SK-N-SH (cell line): ENCODE measurements around the gene CDKAL1. TPM values are rescaled to one million over a fixed set of nuclear protein-coding genes. Genes with fewer than 3 reads are reported as not detected.

ENCODE experiments used
- CTCF ChIA-PET: fragments of 300-600, 350-600 bp; formaldehyde crosslinking; extraction: SDS; loops from one replicate; lab custom pipeline; 2021; lab: Yijun Ruan, JAX
- POLR2A ChIA-PET: fragments of 350-600 bp; sonication (Branson Sonifier 250); formaldehyde crosslinking; extraction: SDS; loops from one replicate; lab custom pipeline; 2020; ENCODE audit warnings: antibody characterized with exemption, inconsistent platforms; lab: Yijun Ruan, JAX
- DNase-seq: peaks from one replicate; pipeline ENCODE4 v3.0.0; 2012
- H2AFZ ChIP-seq: fragments of 200-600 bp; sonication (generic); 2 replicates; pipeline ENCODE4 v1.8.1; 2016; ENCODE audit warnings: antibody characterized with exemption, mild to moderate bottlenecking, low read depth
- H3F3A ChIP-seq: fragments of 200-600 bp; sonication (generic); replicated peaks from 2 replicates; pipeline ENCODE3; 2016; ENCODE audit warnings: antibody characterized with exemption, mild to moderate bottlenecking; ENCODE audit not compliant: insufficient read depth
- H3K27ac ChIP-seq, 2 experiments: fragments of 200-500 bp in 1 of 2; fragments of 200-600 bp in 1 of 2; sonication (Bioruptor generic) in 1 of 2; sonication (generic), shearing (Covaris generic) in 1 of 2; 2 replicates each; pipeline versions ENCODE4 v1.5.1 to v1.6.1; 2014 to 2016; ENCODE audit warnings: low read depth in 2 of 2, inconsistent platforms in 1 of 2, low read length in 1 of 2, mild to moderate bottlenecking in 1 of 2, mixed read lengths in 1 of 2
- H3K27me3 ChIP-seq: fragments of 200-600 bp; sonication (generic), shearing (Covaris generic); 2 replicates; pipeline ENCODE4 v1.6.1; 2016; ENCODE audit warnings: mixed run types; ENCODE audit not compliant: insufficient read depth
- H3K36me3 ChIP-seq, 2 experiments: fragments of 200-500 bp in 1 of 2; fragments of 200-600 bp in 1 of 2; sonication (Bioruptor generic) in 1 of 2; sonication (generic) in 1 of 2; replicated peaks in 1 of 2; 2 replicates each; pipeline versions ENCODE3 to v1.5.1; 2014 to 2016; ENCODE audit warnings: low read length in 1 of 2, mild to moderate bottlenecking in 1 of 2; ENCODE audit not compliant: insufficient read depth in 2 of 2, control insufficient read depth in 1 of 2
- H3K4me1 ChIP-seq, 2 experiments: fragments of 200-500 bp in 1 of 2; fragments of 200-600 bp in 1 of 2; sonication (Bioruptor generic) in 1 of 2; sonication (generic), shearing (Covaris generic) in 1 of 2; 2 replicates each; pipeline versions ENCODE4 v1.5.1 to v1.6.1; 2014 to 2016; ENCODE audit warnings: low read depth in 1 of 2, low read length in 1 of 2, mixed run types in 1 of 2; ENCODE audit not compliant: insufficient read depth in 2 of 2, control insufficient read depth in 1 of 2
- H3K4me2 ChIP-seq: fragments of 200-600 bp; sonication (generic), shearing (Covaris generic); 2 replicates; pipeline ENCODE4 v1.6.1; 2017; ENCODE audit warnings: mixed run types
- H3K4me3 ChIP-seq, 2 experiments: fragments of 200-500 bp in 1 of 2; fragments of 200-600 bp in 1 of 2; sonication (Bioruptor generic) in 1 of 2; sonication (generic), shearing (Covaris generic) in 1 of 2; 2 replicates each; pipeline versions ENCODE4 v1.5.1 to v1.8.1; 2014 to 2016; ENCODE audit warnings: low read depth in 2 of 2, inconsistent platforms in 1 of 2, low read length in 1 of 2, mild to moderate bottlenecking in 1 of 2, mixed read lengths in 1 of 2, moderate library complexity in 1 of 2
- H3K79me2 ChIP-seq: fragments of 200-600 bp; sonication (generic); 2 replicates; pipeline ENCODE4 v1.8.1; 2017; ENCODE audit warnings: mild to moderate bottlenecking; ENCODE audit not compliant: insufficient read depth
- H3K9ac ChIP-seq: fragments of 200-600 bp; sonication (generic); 2 replicates; pipeline ENCODE4 v1.6.1; 2017; ENCODE audit warnings: mixed run types
- H3K9me2 ChIP-seq: fragments of 200-600 bp; sonication (generic); 2 replicates; pipeline ENCODE4 v1.6.1; 2017; ENCODE audit warnings: mixed run types
- H3K9me3 ChIP-seq: fragments of 200-600 bp; sonication (generic); 2 replicates; pipeline ENCODE4 v1.6.1; 2017; ENCODE audit warnings: mixed run types, mild to moderate bottlenecking, moderate library complexity
- H4K20me1 ChIP-seq: fragments of 200-600 bp; sonication (generic); 2 replicates; pipeline ENCODE4 v1.6.1; 2017; ENCODE audit warnings: mild to moderate bottlenecking, mixed run types; ENCODE audit not compliant: insufficient read depth
- CHD2 ChIP-seq: fragments of 150-350 bp; IDR thresholded peaks from 2 replicates; pipeline ENCODE4 v1.6.1; 2018; ENCODE audit warnings: low read length; ENCODE audit not compliant: partially characterized antibody
- EP300 ChIP-seq, 2 experiments: IDR thresholded peaks; 2 replicates each; pipeline versions ENCODE4 v1.4.0 to v1.6.1; 2012; ENCODE audit warnings: borderline replicate concordance in 1 of 2, low read depth in 1 of 2, low read length in 1 of 2
- FOXM1 ChIP-seq: IDR thresholded peaks from 2 replicates; pipeline ENCODE4 v1.4.0; 2012; ENCODE audit warnings: low read depth, mild to moderate bottlenecking
- GABPA ChIP-seq: IDR thresholded peaks from 2 replicates; pipeline ENCODE4 v1.4.0; 2012; ENCODE audit warnings: low read depth, mild to moderate bottlenecking
- JUND ChIP-seq: IDR thresholded peaks from 2 replicates; pipeline ENCODE4 v1.4.0; 2012
- MEF2A ChIP-seq: IDR thresholded peaks from 2 replicates; pipeline ENCODE4 v1.4.0; 2012; ENCODE audit warnings: low read depth, borderline replicate concordance
- MXI1 ChIP-seq: IDR thresholded peaks from 2 replicates; pipeline ENCODE4 v1.6.1; 2012; ENCODE audit warnings: mild to moderate bottlenecking, low read depth, low read length, improper control_type of control experiment
- NRF1 ChIP-seq: IDR thresholded peaks from 2 replicates; pipeline ENCODE4 v1.6.1; 2012; ENCODE audit warnings: low read depth, mild to moderate bottlenecking, low read length
- POLR2AphosphoS5 ChIP-seq: IDR thresholded peaks from 2 replicates; pipeline ENCODE4 v1.6.1; 2012; ENCODE audit warnings: low read depth, low read length
- RCOR1 ChIP-seq: fragments of 150-350 bp; IDR thresholded peaks from 2 replicates; pipeline ENCODE4 v1.6.1; 2017; ENCODE audit warnings: antibody characterized with exemption, low read length
- RFX5 ChIP-seq: IDR thresholded peaks from 2 replicates; pipeline ENCODE4 v1.6.1; 2012; ENCODE audit warnings: mild to moderate bottlenecking, improper control_type of control experiment, low read length
- RXRA ChIP-seq: IDR thresholded peaks from 2 replicates; pipeline ENCODE4 v1.4.0; 2012; ENCODE audit warnings: low read depth, mild to moderate bottlenecking, borderline replicate concordance
- SIN3A ChIP-seq: IDR thresholded peaks from 2 replicates; pipeline ENCODE4 v1.6.1; 2012; ENCODE audit warnings: low read depth, mild to moderate bottlenecking, low read length, moderate library complexity, borderline replicate concordance
- SMC3 ChIP-seq: IDR thresholded peaks from 2 replicates; pipeline ENCODE4 v1.6.1; 2012; ENCODE audit warnings: low read depth, low read length, improper control_type of control experiment
- TAF1 ChIP-seq: IDR thresholded peaks from 2 replicates; pipeline ENCODE4 v1.6.1; 2012; ENCODE audit warnings: low read depth, mild to moderate bottlenecking, low read length, moderate library complexity, borderline replicate concordance
- WGBS: methylation state at CpG from one replicate; pipeline ENCODE4 v1.1.6; 2017; ENCODE audit warnings: low lambda C conversion rate; 5-methylcytosine and 5-hydroxymethylcytosine counted together
- polyA plus RNA-seq, 3 experiments: library from polyadenylated mRNA; depleted of rRNA; stranded (reverse); fragments of >200 nt; gene quantifications; 2 replicates each; pipeline ENCODE4 v1.2.3, GENCODE V29; 2012
- TF ChIP-seq, protein P1 (sequence below): IDR thresholded peaks from 2 replicates; pipeline ENCODE4 v1.4.0; 2012; ENCODE audit warnings: low read depth
- TF ChIP-seq, protein P2 (sequence below): IDR thresholded peaks from 2 replicates; pipeline ENCODE4; 2012
- TF ChIP-seq, protein P3 (sequence below): IDR thresholded peaks from 2 replicates; pipeline ENCODE4 v1.4.0; 2012; ENCODE audit warnings: low read depth, borderline replicate concordance
- TF ChIP-seq, protein P4 (sequence below): fragments of 200-600 bp; sonication (generic); IDR thresholded peaks from 2 replicates; pipeline ENCODE4 v1.6.1; 2017; ENCODE audit warnings: antibody characterized with exemption, mild to moderate bottlenecking, moderate library complexity

The CDKAL1 gene
- polyA plus RNA-seq, 1 of the 3 experiments (the other 2 are of a cell fraction), result 2.6 TPM

DNA sequence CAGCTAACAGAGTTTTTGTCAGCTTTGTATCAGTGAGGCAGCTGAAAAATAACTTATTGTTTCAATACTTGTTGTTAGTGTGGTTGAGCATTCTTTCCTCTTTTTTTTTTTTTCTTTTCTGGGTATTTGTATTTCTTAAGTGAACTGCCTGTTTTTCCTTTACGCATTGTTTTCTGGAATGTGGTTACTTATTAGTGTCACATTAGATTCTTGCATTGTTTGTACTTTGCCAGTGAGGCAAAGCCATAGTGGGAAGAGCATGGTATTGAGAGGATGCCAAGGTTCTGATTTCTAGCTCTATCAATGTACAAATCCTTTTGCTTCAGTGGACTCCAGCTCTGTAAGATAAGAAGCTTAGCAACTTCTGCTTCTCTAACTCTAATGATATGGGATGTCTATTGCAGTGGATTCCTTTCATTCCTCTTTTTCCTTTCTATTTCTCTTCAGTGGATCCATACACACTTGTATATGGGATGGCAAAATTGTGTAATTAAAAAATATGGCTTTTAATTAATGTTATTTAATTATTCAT lies 3.9 kb downstream of the CDKAL1 start:
- POLR2A ChIA-PET, result no interaction called here
- no peak overlapping the region for H3K9ac ChIP-seq
- H3F3A ChIP-seq, result no peaks in the 10 kb centered on the region
- TF ChIP-seq NRF1, result no peak
- no peak for TF ChIP-seq EP300 (IDR thresholded peaks at IDR 0.05; ENCODE audit: borderline replicate concordance in 1 of 2, low read depth in 1 of 2, low read length in 1 of 2)
- TF ChIP-seq SIN3A, result no peak
- no peak for TF ChIP-seq POLR2AphosphoS5
- TF ChIP-seq, protein P1, sequence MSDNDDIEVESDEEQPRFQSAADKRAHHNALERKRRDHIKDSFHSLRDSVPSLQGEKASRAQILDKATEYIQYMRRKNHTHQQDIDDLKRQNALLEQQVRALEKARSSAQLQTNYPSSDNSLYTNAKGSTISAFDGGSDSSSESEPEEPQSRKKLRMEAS, result no peak
- TF ChIP-seq, protein P2, sequence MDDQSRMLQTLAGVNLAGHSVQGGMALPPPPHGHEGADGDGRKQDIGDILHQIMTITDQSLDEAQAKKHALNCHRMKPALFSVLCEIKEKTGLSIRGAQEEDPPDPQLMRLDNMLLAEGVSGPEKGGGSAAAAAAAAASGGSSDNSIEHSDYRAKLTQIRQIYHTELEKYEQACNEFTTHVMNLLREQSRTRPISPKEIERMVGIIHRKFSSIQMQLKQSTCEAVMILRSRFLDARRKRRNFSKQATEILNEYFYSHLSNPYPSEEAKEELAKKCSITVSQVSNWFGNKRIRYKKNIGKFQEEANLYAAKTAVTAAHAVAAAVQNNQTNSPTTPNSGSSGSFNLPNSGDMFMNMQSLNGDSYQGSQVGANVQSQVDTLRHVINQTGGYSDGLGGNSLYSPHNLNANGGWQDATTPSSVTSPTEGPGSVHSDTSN, result no peak
- no peak for TF ChIP-seq RXRA
- TF ChIP-seq RCOR1, result no peak
- no peak for TF ChIP-seq GABPA
- TF ChIP-seq MEF2A, result no peak
- no peak for TF ChIP-seq FOXM1
- TF ChIP-seq MXI1, result no peak
- no peak for TF ChIP-seq TAF1
- TF ChIP-seq JUND, result no peak
- TF ChIP-seq, protein P3, sequence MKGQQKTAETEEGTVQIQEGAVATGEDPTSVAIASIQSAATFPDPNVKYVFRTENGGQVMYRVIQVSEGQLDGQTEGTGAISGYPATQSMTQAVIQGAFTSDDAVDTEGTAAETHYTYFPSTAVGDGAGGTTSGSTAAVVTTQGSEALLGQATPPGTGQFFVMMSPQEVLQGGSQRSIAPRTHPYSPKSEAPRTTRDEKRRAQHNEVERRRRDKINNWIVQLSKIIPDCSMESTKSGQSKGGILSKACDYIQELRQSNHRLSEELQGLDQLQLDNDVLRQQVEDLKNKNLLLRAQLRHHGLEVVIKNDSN, result no peak
- TF ChIP-seq RFX5, result no peak
- TF ChIP-seq, protein P4, sequence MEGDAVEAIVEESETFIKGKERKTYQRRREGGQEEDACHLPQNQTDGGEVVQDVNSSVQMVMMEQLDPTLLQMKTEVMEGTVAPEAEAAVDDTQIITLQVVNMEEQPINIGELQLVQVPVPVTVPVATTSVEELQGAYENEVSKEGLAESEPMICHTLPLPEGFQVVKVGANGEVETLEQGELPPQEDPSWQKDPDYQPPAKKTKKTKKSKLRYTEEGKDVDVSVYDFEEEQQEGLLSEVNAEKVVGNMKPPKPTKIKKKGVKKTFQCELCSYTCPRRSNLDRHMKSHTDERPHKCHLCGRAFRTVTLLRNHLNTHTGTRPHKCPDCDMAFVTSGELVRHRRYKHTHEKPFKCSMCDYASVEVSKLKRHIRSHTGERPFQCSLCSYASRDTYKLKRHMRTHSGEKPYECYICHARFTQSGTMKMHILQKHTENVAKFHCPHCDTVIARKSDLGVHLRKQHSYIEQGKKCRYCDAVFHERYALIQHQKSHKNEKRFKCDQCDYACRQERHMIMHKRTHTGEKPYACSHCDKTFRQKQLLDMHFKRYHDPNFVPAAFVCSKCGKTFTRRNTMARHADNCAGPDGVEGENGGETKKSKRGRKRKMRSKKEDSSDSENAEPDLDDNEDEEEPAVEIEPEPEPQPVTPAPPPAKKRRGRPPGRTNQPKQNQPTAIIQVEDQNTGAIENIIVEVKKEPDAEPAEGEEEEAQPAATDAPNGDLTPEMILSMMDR, result no peak
- TF ChIP-seq SMC3, result no peak
- TF ChIP-seq CHD2, result no peak
- WGBS, result 93% methylated on average over 1 of the region's 1 CpG
- no peak overlapping the region for H3K4me3 ChIP-seq
- peaks cover 58% of the 10 kb centered on the region for H3K79me2 ChIP-seq
- no peaks in the 10 kb centered on the region for H4K20me1 ChIP-seq
- H3K36me3 ChIP-seq, result peaks cover 6 to 9% of the 10 kb centered on the region in 2 experiments
- H3K9me3 ChIP-seq, result no peaks in the 10 kb centered on the region
- H3K4me1 ChIP-seq, result peaks cover 4 to 5% of the 10 kb centered on the region in 2 experiments; a peak in 3 of 4 replicates
- H3K9me2 ChIP-seq, result no peaks in the 10 kb centered on the region
- H3K27me3 ChIP-seq, result no peaks in the 10 kb centered on the region
- H2AFZ ChIP-seq, result no peak overlapping the region
- CTCF ChIA-PET, result interaction anchor here (1.0 to 1.5 kb wide), 4 partner anchors 9 to 248 kb away, joined by 3 to 4 read pairs (median 3); no protein-coding TSS in a partner anchor
- DNase-seq, result no peak
- H3K27ac ChIP-seq, result no peak overlapping the region
- no peak overlapping the region for H3K4me2 ChIP-seq
